Fibroblast of lung (primary cell): ENCODE measurements around the gene WNT9A. TPM values are rescaled to one million over a fixed set of nuclear protein-coding genes. Genes with fewer than 3 reads are reported as not detected.

Experiments
- DNase-seq, 2 donors: peaks; one replicate each; pipeline versions ENCODE4 v3.0.0 to v3.0.0-alpha.2; 2010; ENCODE audit warnings: low read depth in 2 of 2
- H2AFZ ChIP-seq: 2 replicates; pipeline ENCODE4 v1.5.1; 2012; ENCODE audit warnings: low read length, control low read depth, inconsistent platforms
- H3K27ac ChIP-seq: 2 replicates; pipeline ENCODE4 v1.5.1; 2011; ENCODE audit warnings: low read length, control low read depth; ENCODE audit not compliant: insufficient read depth
- H3K27me3 ChIP-seq: 2 replicates; pipeline ENCODE4 v1.5.1; 2011; ENCODE audit warnings: mild to moderate bottlenecking, low read length; ENCODE audit not compliant: control insufficient read depth, insufficient read depth
- H3K36me3 ChIP-seq: 2 replicates; pipeline ENCODE4 v1.5.1; 2011; ENCODE audit warnings: low read length; ENCODE audit not compliant: control insufficient read depth, insufficient read depth
- H3K4me1 ChIP-seq: 2 replicates; pipeline ENCODE4 v1.5.1; 2011; ENCODE audit warnings: low read length; ENCODE audit not compliant: control insufficient read depth, insufficient read depth; ENCODE audit errors: extremely low read depth
- H3K4me2 ChIP-seq: 2 replicates; pipeline ENCODE4 v1.5.1; 2011; ENCODE audit warnings: low read length, control low read depth; ENCODE audit not compliant: insufficient read depth; ENCODE audit errors: extremely low read depth
- H3K4me3 ChIP-seq, 4 experiments: fragments of 200-600 bp in 1 of 4; sonication (generic) in 1 of 4; replicated peaks in 1 of 4; 2 replicates each; pipeline ENCODE4 v1.5.1; 2011 to 2016; ENCODE audit warnings: low read length in 4 of 4, low read depth in 3 of 4, mild to moderate bottlenecking in 3 of 4, control low read depth in 2 of 4, inconsistent platforms in 1 of 4, mixed read lengths in 1 of 4; ENCODE audit not compliant: insufficient read depth in 1 of 4; ENCODE audit errors: control extremely low read depth in 1 of 4
- H3K79me2 ChIP-seq: 2 replicates; pipeline ENCODE4 v1.5.1; 2012; ENCODE audit warnings: mild to moderate bottlenecking, low read length, inconsistent platforms; ENCODE audit not compliant: control insufficient read depth, insufficient read depth
- H3K9ac ChIP-seq: 2 replicates; pipeline ENCODE4 v1.5.1; 2011; ENCODE audit warnings: mild to moderate bottlenecking, low read length, control low read depth; ENCODE audit not compliant: insufficient read depth
- H3K9me3 ChIP-seq: 2 replicates; pipeline ENCODE4 v1.5.1; 2012; ENCODE audit warnings: low read depth, low read length; ENCODE audit not compliant: control insufficient read depth, insufficient read depth
- H4K20me1 ChIP-seq: 2 replicates; pipeline ENCODE4 v1.5.1; 2011; ENCODE audit warnings: low read length; ENCODE audit not compliant: control insufficient read depth, insufficient read depth; ENCODE audit errors: extremely low read depth
- CTCF ChIP-seq, 2 donors: IDR thresholded peaks in 1 of 2; conservative IDR thresholded peaks in 1 of 2; 1 replicate in 1 of 2; 2 replicates in 1 of 2; pipeline ENCODE4 v1.5.1; 2011 to 2012; ENCODE audit warnings: low read length in 2 of 2, control low read depth in 1 of 2, inconsistent platforms in 1 of 2, low read depth in 1 of 2, mild to moderate bottlenecking in 1 of 2
- EZH2 ChIP-seq: IDR thresholded peaks from 2 replicates; pipeline ENCODE4 v1.5.1; 2012; ENCODE audit warnings: low read length, control low read depth, mild to moderate bottlenecking; ENCODE audit errors: missing control alignments
- polyA plus RNA-seq, 2 donors: library from polyadenylated mRNA; depleted of rRNA in 1 of 2; stranded (reverse) in 1 of 2; unstranded in 1 of 2; fragments of >200 nt; gene quantifications; 2 replicates each; pipeline ENCODE4 v1.2.1, GENCODE V29; 2011 to 2012; ENCODE audit warnings: missing spikeins in 1 of 2
- total RNA-seq: library from RNA; depleted of rRNA; stranded (reverse); fragments of >200 nt; gene quantifications from 2 replicates; pipeline ENCODE4 v1.2.1, GENCODE V29; 2014

The WNT9A gene
- total and polyA plus RNA-seq, 2 donors (not counting 1 experiment from before 2014, with no cell fraction given) = 1.0 to 5.3 TPM

- Histone ChIP-seq H3K9ac (no peak overlapping the region), H3K27ac (no peak overlapping the region), H2AFZ (no peak overlapping the region), H4K20me1 (no peaks in the 10 kb centered on the region), H3K4me3 (no peak overlapping the region), H3K9me3 (no peaks in the 10 kb centered on the region), H3K4me1 (no peaks in the 10 kb centered on the region), H3K27me3 (no peaks in the 10 kb centered on the region), H3K79me2 (no peaks in the 10 kb centered on the region), H3K4me2 (no peak overlapping the region), H3K36me3 (no peaks in the 10 kb centered on the region)
- DNase-seq = no peak
- TF ChIP-seq CTCF (conservative IDR thresholded peaks at IDR 0.05 in 1 of 2, IDR thresholded peaks at IDR 0.05 in 1 of 2; ENCODE audit: low read depth in 1 of 2, low read length in 2 of 2) = no peak
- TF ChIP-seq EZH2 = no peak
Observed at GRCh38 chr1:227927971-227928741, 19.6 kb downstream of the WNT9A start.

GRCh38 chr1:227926896-227927885 is 20.5 kb downstream of the WNT9A start:
- Histone ChIP-seq H3K4me1 (no peaks in the 10 kb centered on the region), H3K4me3 (no peak overlapping the region), H3K36me3 (no peaks in the 10 kb centered on the region), H3K9me3 (no peaks in the 10 kb centered on the region), H3K27ac (no peak overlapping the region), H3K79me2 (no peaks in the 10 kb centered on the region), H3K4me2 (no peak overlapping the region), H4K20me1 (no peaks in the 10 kb centered on the region), H3K9ac (no peak overlapping the region), H3K27me3 (no peaks in the 10 kb centered on the region), H2AFZ (no peak overlapping the region)
- no peak for TF ChIP-seq EZH2
- TF ChIP-seq CTCF (conservative IDR thresholded peaks at IDR 0.05 in 1 of 2, IDR thresholded peaks at IDR 0.05 in 1 of 2; ENCODE audit: low read depth in 1 of 2, low read length in 2 of 2) = no peak
- no peak for DNase-seq

- Histone ChIP-seq H3K4me1 (no peaks in the 10 kb centered on the region), H2AFZ (no peak overlapping the region), H3K4me2 (no peak overlapping the region), H3K36me3 (no peaks in the 10 kb centered on the region), H4K20me1 (no peaks in the 10 kb centered on the region), H3K79me2 (no peaks in the 10 kb centered on the region), H3K27me3 (no peaks in the 10 kb centered on the region), H3K27ac (no peak overlapping the region), H3K9me3 (no peaks in the 10 kb centered on the region), H3K9ac (no peak overlapping the region), H3K4me3 (no peak overlapping the region)
- no peak for DNase-seq
- TF ChIP-seq CTCF (conservative IDR thresholded peaks at IDR 0.05 in 1 of 2, IDR thresholded peaks at IDR 0.05 in 1 of 2; ENCODE audit: low read depth in 1 of 2, low read length in 2 of 2) (no peak), EZH2 (no peak)
Observed at GRCh38 chr1:227926216-227926791, 21.4 kb downstream of the WNT9A start.
